Testis (tissue), 3 donors: Measurements from ENCODE around the gene NFATC2IP. TPM values are rescaled to one million over a fixed set of nuclear protein-coding genes. Genes with fewer than 3 reads are reported as not detected.

Source experiments
- DNase-seq: peaks from one replicate; pipeline ENCODE4 v3.0.0-alpha.2; 2019
- H3K27ac ChIP-seq, 2 donors: fragments of 200-600 bp; sonication (generic); one replicate each; pipeline ENCODE4 v1.5.1; 2019
- H3K27me3 ChIP-seq: fragments of 200-600 bp; sonication (generic); one replicate; pipeline ENCODE4 v1.5.1; 2019
- H3K36me3 ChIP-seq: fragments of 200-600 bp; sonication (generic); one replicate; pipeline ENCODE4 v1.5.1; 2017; ENCODE audit warnings: low read depth; ENCODE audit errors: missing control alignments
- H3K4me1 ChIP-seq: fragments of 200-600 bp; sonication (generic); one replicate; pipeline ENCODE4 v1.5.1; 2019
- H3K4me3 ChIP-seq, 2 donors: fragments of 200-600 bp; sonication (generic); one replicate each; pipeline ENCODE4 v1.5.1; 2017 to 2019
- H3K9me3 ChIP-seq: fragments of 200-600 bp; sonication (generic); one replicate; pipeline ENCODE4 v1.5.1; 2017
- POLR2A ChIP-seq: fragments of 450-650 bp; IDR thresholded peaks from one replicate; pipeline ENCODE4 v1.6.1; 2017; ENCODE audit warnings: antibody characterized with exemption, mild to moderate bottlenecking, moderate library complexity
- WGBS, 2 donors: methylation state at CpG; one replicate each; pipeline ENCODE4 v1.1.5; 2018; 5-methylcytosine and 5-hydroxymethylcytosine counted together
- intact Hi-C: fragments of 100-400 bp; cut with DNase I; formaldehyde crosslinking; loops from one replicate; pipeline ENCODE4 v1.15.1; 2023; ENCODE audit warnings: low total_unique reads
- polyA plus RNA-seq: library from polyadenylated mRNA; stranded (reverse); fragments of 350-450 nt; fragmentation: Illumina TruSeq; extraction: RNeasy Lipid Tissue Mini Kit (QIAGEN cat#74804); gene quantifications from one replicate; pipeline ENCODE4 v1.2.3, GENCODE V29; 2014; ENCODE audit warnings: low read depth, low replicate concordance; ENCODE audit not compliant: insufficient read depth
- total RNA-seq, 2 donors: library from RNA; depleted of rRNA; stranded (reverse); fragments of >200 nt; gene quantifications; one replicate each; pipeline ENCODE4 v1.2.3, GENCODE V29; 2016
- TF ChIP-seq, protein P1 (sequence below), 3 experiments: fragments of 450-650 bp in 2 of 3; fragments of 200-600 bp in 1 of 3; sonication (generic) in 1 of 3; IDR thresholded peaks; one replicate each; pipeline ENCODE4 v1.5.1; 2016 to 2019; ENCODE audit warnings: antibody characterized with exemption in 3 of 3, mild to moderate bottlenecking in 2 of 3, moderate library complexity in 1 of 3

Gene NFATC2IP
- total and polyA plus RNA-seq, 3 donors from 2014 or later: 69.0 to 111 (median 81.1) TPM

DNA sequence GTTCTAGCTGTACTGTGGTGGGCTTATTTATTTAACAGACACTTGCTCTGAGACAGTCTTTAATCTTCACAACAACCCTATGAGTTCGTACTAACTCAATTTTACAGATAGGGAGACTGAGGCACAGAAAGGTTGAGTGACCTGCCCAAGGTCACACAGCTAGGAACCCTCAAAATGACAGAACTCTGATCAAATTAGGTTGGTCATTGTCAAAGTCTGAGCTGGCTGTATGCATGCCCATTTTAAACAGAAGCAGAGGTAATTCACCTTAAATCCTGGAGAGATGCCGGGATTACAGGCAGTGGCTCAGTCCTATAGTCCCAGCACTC is 59.1 kb downstream of the NFATC2IP start:
- H3K36me3 ChIP-seq: no peaks in the 10 kb centered on the region
- H3K9me3 ChIP-seq: no peaks in the 10 kb centered on the region
- no peak overlapping the region for H3K4me3 ChIP-seq
- DNase-seq: no peak
- no peak for TF ChIP-seq POLR2A
- TF ChIP-seq, protein P1, sequence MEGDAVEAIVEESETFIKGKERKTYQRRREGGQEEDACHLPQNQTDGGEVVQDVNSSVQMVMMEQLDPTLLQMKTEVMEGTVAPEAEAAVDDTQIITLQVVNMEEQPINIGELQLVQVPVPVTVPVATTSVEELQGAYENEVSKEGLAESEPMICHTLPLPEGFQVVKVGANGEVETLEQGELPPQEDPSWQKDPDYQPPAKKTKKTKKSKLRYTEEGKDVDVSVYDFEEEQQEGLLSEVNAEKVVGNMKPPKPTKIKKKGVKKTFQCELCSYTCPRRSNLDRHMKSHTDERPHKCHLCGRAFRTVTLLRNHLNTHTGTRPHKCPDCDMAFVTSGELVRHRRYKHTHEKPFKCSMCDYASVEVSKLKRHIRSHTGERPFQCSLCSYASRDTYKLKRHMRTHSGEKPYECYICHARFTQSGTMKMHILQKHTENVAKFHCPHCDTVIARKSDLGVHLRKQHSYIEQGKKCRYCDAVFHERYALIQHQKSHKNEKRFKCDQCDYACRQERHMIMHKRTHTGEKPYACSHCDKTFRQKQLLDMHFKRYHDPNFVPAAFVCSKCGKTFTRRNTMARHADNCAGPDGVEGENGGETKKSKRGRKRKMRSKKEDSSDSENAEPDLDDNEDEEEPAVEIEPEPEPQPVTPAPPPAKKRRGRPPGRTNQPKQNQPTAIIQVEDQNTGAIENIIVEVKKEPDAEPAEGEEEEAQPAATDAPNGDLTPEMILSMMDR (IDR thresholded peaks at IDR 0.05): no peak
- H3K27me3 ChIP-seq: no peaks in the 10 kb centered on the region
- no peak overlapping the region for H3K27ac ChIP-seq
- no peaks in the 10 kb centered on the region for H3K4me1 ChIP-seq
- 83 to 89% methylated on average over 2 of the region's 2 CpGs for WGBS, 2 donors
- intact Hi-C loops: no loop called here

DNA sequence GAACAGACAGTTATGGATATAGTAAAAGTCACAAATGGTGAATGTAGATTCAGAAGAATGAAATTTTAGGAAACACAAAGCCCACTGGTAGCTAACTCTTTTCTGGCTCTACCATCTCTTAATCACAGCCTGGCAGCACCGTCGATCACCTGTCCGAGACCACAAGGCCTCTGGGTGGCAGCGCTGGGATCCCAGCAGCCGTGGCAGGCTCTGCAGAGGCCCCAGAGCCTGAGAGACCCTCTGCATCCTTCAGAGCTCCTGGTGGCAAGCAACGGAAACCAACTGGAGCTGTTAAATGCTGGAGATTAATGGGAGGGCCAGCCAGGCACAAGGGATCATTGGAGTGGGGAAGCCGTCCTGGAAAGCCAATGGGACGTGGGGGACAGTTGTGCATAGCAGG is 60.4 kb downstream of the NFATC2IP start:
- 78 to 79% methylated on average over 7 to 8 of the region's 8 CpGs for WGBS, 2 donors
- intact Hi-C loops: no loop called here
- DNase-seq: no peak

DNA sequence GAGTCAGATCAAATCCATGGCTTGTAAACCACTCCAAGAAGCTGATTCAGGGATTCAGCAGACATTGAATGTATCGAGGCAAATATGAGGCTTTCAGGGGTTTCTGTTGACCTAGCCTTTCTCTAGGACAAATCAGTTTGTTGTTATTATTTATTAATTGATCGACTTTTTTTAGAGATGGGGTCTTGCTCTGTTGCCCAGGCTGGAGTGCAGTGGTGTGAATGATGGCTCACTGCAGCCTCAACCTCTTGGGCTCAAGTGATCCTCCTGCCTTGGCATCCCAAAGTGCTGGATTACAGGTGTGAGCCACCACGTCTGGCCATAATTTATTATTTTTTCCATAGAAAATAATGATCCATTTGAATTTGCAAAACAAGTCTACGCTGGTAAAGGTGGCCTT is 61.1 kb downstream of the NFATC2IP start:
- Histone ChIP-seq H3K4me1 (no peaks in the 10 kb centered on the region), H3K36me3 (no peaks in the 10 kb centered on the region), H3K27ac (no peak overlapping the region), H3K4me3 (no peak overlapping the region), H3K27me3 (no peaks in the 10 kb centered on the region), H3K9me3 (no peaks in the 10 kb centered on the region)
- no peak for TF ChIP-seq POLR2A
- TF ChIP-seq, protein P1 (IDR thresholded peaks at IDR 0.05): no peak
- intact Hi-C loops: no loop called here
- DNase-seq: no peak
- WGBS, 2 donors: 93 to 99% methylated on average over 4 of the region's 4 CpGs

More for the DNA sequence above, 60.4 kb downstream of the NFATC2IP start:
- Histone ChIP-seq H3K36me3 (no peaks in the 10 kb centered on the region), H3K4me1 (no peaks in the 10 kb centered on the region), H3K27me3 (no peaks in the 10 kb centered on the region), H3K9me3 (no peaks in the 10 kb centered on the region), H3K4me3 (no peak overlapping the region), H3K27ac (no peak overlapping the region)
- no peak for TF ChIP-seq POLR2A
- TF ChIP-seq, protein P1 (IDR thresholded peaks at IDR 0.05): no peak

DNA sequence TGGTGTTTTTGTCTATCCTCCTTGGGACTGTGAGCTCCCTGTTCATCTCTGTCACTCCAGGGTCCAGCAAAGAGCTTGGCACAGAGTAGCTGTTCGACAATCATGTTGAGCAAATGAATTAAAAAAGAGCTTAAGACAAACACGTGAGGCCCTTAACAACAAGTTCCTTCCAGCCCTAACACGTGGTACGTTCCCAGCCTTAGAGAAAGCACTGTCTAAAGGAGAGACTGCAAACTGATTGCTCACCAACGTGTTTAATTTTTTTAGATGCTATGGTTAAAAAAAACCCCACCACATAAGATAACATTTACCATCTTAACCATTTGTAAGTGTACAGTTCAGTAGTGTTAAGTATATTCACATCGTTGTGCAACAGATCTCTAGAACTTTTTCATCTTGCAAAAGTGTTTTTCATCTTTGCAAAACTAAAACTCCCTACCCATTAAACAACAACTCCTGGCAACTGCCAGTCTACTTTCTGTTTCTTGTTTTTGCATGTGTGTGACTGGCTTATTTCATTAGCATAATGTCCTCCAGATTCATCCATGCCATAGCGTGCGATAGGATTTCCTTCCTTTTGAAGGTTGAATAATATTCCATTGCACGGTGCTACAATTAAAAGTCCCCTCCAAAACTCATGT is 62.3 kb downstream of the NFATC2IP start:
- no peak for TF ChIP-seq POLR2A
- TF ChIP-seq, protein P1 (IDR thresholded peaks at IDR 0.05): no peak
- 68 to 69% methylated on average over 9 of the region's 9 CpGs for WGBS, 2 donors
- Histone ChIP-seq H3K4me1 (no peaks in the 10 kb centered on the region), H3K27me3 (no peaks in the 10 kb centered on the region), H3K4me3 (no peak overlapping the region), H3K27ac (no peak overlapping the region), H3K9me3 (no peaks in the 10 kb centered on the region), H3K36me3 (no peaks in the 10 kb centered on the region)
- no peak for DNase-seq
- intact Hi-C loops: no loop called here

DNA sequence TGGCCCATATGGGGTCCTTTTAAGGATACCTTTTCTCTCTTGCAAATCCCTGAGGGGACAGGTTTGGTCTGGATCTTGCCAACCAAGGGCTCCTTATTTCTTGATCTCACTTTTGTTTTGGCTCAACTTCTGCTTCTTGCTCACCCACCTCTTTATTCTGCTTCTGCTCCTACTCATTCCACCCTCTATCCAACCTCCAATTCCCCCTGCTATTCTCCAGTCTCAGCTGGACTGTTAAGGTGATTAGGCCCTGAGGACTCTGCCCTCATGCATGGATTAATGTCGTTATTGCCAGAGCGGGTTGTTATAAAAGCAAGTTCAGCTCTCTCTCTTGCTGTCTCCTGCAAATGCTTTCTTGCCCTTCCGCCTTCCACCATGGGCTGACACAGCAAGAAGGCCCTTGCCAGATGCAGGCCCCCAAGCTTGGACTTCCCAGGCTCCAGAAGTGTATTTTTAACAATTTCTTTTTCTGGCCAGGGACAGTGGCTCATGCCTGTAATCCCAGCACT is 63.9 kb downstream of the NFATC2IP start:
- H3K36me3 ChIP-seq: no peaks in the 10 kb centered on the region
- TF ChIP-seq, protein P1 (IDR thresholded peaks at IDR 0.05): no peak
- TF ChIP-seq POLR2A: no peak

More for the DNA sequence above, 63.9 kb downstream of the NFATC2IP start:
- Histone ChIP-seq H3K4me3 (no peak overlapping the region), H3K9me3 (no peaks in the 10 kb centered on the region), H3K27ac (no peak overlapping the region), H3K4me1 (no peaks in the 10 kb centered on the region), H3K27me3 (no peaks in the 10 kb centered on the region)
- no peak for DNase-seq
- intact Hi-C loops: no loop called here
- WGBS, 2 donors: 85 to 89% methylated on average over 3 of the region's 3 CpGs
